Neutrophil (primary cell): ENCODE data around the gene OXSR1.
"Not testable (repeated sequence)": the region's sequence is repeated elsewhere in the genome, so short reads cannot be mapped to it uniquely, and the experiment has no call there.

Experiments used
- H3K27ac ChIP-seq: fragments of 200-600 bp; sonication (generic); 2 replicates; pipeline ENCODE4 v1.5.1; 2016; ENCODE audit warnings: mild to moderate bottlenecking, moderate library complexity
- H3K27me3 ChIP-seq: fragments of 200-600 bp; sonication (generic); 2 replicates; pipeline ENCODE4 v1.6.0; 2016; ENCODE audit warnings: mild to moderate bottlenecking
- H3K36me3 ChIP-seq: fragments of 200-600 bp; sonication (generic); 2 replicates; pipeline ENCODE4 v1.5.1; 2017
- H3K4me1 ChIP-seq, 2 experiments: fragments of 200-600 bp in 1 of 2; sonication (generic) in 1 of 2; 1 replicate in 1 of 2; 2 replicates in 1 of 2; pipeline versions ENCODE4 v1.5.1 to v1.6.1; 2013 to 2016; ENCODE audit warnings: low read depth in 1 of 2, low read length in 1 of 2, mild to moderate bottlenecking in 1 of 2, moderate library complexity in 1 of 2; ENCODE audit not compliant: control insufficient read depth in 1 of 2, insufficient read depth in 1 of 2
- H3K4me3 ChIP-seq, 2 experiments: fragments of 200-600 bp in 1 of 2; sonication (generic) in 1 of 2; 1 replicate in 1 of 2; 2 replicates in 1 of 2; pipeline ENCODE4 v1.5.1; 2013 to 2016; ENCODE audit warnings: low read depth in 1 of 2, low read length in 1 of 2, mild to moderate bottlenecking in 1 of 2, moderate library complexity in 1 of 2
- H3K9me3 ChIP-seq: fragments of 200-600 bp; sonication (generic); 2 replicates; pipeline ENCODE4 v1.5.1; 2016
- CTCF ChIP-seq: fragments of 200-600 bp; sonication (generic); IDR thresholded peaks from 2 replicates; pipeline ENCODE4 v1.5.1; 2016; ENCODE audit warnings: antibody characterized with exemption

OXSR1 gene

GRCh38 chr3:38190481-38190881 is 25.1 kb downstream of the OXSR1 start:
- Histone ChIP-seq H3K36me3 (peaks cover 10% of the 10 kb centered on the region), H3K4me3 (no peak overlapping the region), H3K27me3 (no peaks in the 10 kb centered on the region), H3K4me1 (peaks cover 33 to 34% of the 10 kb centered on the region in 2 experiments), H3K27ac (peak overlapping the region; percentile 63), H3K9me3 (no peaks in the 10 kb centered on the region)
- no peak for TF ChIP-seq CTCF

- H3K27ac ChIP-seq: peak overlapping the region; percentile 86
- H3K36me3 ChIP-seq: peaks cover 15% of the 10 kb centered on the region
- not testable (repeated sequence) for H3K27me3 ChIP-seq, H3K9me3 ChIP-seq, H3K4me3 ChIP-seq
- peaks cover 48 to 64% of the 10 kb centered on the region in 2 experiments for H3K4me1 ChIP-seq
Measured at GRCh38 chr3:38202931-38203330, 37.6 kb downstream of the OXSR1 start.

DNA sequence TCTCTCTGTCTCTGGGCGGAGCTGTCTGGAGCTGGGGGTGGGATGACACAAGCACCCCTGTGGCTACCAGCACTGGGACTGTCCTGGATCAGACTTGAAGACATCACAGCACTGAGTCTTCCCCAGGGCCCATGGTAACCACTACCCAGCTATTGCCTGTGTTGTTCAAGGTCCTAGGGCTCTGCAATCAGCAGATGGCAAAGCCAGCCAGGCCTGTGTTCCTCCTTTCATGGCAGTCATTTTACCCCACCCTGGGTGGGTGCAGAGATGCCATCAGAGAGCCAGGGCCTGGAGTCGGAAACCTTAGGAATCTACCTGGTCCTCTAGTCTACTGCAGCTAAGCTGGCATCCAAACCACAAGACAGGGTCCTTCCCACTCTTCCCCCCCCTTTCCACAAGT is 38.4 kb downstream of the OXSR1 start:
- Histone ChIP-seq H3K4me1 (peaks cover 54 to 72% of the 10 kb centered on the region in 2 experiments), H3K9me3 (no peaks in the 10 kb centered on the region), H3K4me3 (no peak overlapping the region), H3K27me3 (no peaks in the 10 kb centered on the region), H3K36me3 (peaks cover 14% of the 10 kb centered on the region), H3K27ac (peak overlapping the region; percentile 86)
- no peak for TF ChIP-seq CTCF

DNA sequence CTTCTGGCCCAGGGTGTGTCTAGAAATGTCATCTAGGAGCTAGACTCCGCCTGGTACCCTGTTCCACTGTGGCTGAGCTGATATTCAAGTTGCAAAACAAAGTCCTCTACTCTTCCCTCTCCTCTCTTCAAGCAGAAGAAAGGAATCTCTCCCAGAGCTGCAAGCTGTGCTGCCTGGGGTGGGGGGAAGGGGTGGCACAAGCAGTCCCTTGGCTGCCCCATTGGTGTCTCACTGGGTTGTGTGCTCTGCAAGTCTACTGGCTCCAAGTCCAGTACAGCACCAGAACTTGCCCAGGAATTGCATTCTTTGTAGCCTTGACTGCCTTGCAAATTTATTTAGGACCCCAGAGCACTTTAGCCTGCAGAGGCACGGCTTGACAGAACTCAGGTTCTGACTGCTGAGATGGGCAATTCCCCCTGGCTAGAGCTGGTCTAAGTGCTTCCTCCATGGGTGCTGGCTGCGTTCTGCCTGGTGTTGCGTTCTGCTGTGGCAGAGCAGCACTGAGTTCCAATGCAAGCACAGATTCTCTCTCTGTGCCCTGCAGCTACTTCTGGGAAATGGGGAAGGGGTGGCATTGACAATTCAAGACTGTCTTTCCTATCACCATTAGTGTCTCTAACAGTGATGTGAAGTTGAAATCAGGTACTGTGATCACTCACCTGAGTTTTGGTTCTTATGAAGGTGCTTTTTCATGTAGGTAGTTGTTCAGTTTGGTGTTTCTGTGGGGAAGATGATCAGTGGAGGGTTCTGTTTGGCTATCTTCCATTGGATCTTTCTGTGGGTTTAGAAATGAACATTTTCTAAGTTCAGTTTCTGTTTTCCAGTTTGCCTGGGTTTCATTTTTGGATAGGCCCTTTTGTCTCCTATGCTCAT is 39.5 kb downstream of the OXSR1 start:
- peaks cover 63 to 76% of the 10 kb centered on the region in 2 experiments for H3K4me1 ChIP-seq
- no peaks in the 10 kb centered on the region for H3K27me3 ChIP-seq
- no peaks in the 10 kb centered on the region for H3K9me3 ChIP-seq
- no peak for TF ChIP-seq CTCF
- peaks cover 2% of the 10 kb centered on the region for H3K36me3 ChIP-seq
- H3K27ac ChIP-seq: peak overlapping the region; percentile 86
- peak overlapping the region in 1 of 2 experiments; percentile 15 for H3K4me3 ChIP-seq

DNA sequence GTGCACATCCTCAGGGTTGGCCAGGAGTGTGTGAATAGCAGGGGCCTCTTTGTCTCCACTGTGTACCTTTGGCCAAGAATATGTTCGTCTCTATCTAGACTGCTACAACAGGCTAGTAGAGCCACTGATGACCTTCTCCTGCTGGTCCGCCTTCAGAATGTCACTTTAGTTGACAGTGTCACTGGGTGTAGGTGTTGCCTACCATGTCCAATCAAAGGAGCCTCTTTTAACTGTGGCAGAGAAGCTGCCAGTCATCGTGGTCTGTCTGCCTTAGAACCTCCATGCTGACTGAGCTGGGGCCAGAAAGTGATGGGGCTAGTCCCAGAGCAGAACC is 40.1 kb downstream of the OXSR1 start:
- peak overlapping the region in 1 of 2 experiments; percentile 15 for H3K4me3 ChIP-seq
- H3K27ac ChIP-seq: peak overlapping the region; percentile 86
- no peaks in the 10 kb centered on the region for H3K9me3 ChIP-seq
- H3K36me3 ChIP-seq: no peaks in the 10 kb centered on the region
- H3K27me3 ChIP-seq: no peaks in the 10 kb centered on the region
- no peak for TF ChIP-seq CTCF
- peaks cover 69 to 81% of the 10 kb centered on the region in 2 experiments for H3K4me1 ChIP-seq

DNA sequence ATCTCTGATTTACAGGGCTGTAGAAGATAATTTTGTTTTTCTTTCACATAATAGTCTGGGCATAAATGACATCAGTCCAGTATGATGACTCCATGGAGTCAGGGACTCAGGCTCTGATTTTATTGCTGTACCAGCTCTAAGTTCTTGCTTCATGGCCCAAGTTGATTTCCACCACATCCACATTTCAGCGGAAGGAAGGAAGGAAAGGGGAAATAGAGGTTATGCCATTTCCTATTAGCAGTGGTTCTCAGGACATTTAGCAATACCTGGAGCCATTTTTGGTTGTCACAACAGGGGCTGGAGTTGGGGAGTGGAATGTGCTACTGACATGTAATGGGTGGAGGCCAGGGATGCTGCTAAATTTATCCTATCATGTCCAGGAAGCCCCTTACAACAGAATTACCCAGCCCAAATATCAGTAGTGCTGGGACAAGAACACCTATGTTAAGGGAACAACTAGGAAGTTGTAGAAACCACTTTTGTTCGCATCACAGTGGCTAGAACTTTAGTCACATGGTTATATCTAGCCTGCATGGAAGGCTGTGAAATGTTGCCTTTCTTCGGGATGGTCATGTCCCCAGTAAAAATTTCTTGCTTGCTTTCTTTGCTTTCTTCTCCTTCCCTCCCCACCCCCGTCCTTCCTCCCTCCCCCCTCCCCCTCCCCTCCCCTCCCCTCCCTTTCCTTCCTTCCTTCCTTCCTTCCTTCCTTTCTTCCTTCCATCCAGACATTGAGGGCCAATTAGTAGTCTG is 42.1 kb downstream of the OXSR1 start:
- H3K27ac ChIP-seq: peak overlapping the region; percentile 86
- no peaks in the 10 kb centered on the region for H3K27me3 ChIP-seq
- peaks cover 74 to 78% of the 10 kb centered on the region in 2 experiments for H3K4me1 ChIP-seq
- peak overlapping the region in 1 of 2 experiments; percentile 24 for H3K4me3 ChIP-seq
- no peak for TF ChIP-seq CTCF
- H3K36me3 ChIP-seq: no peaks in the 10 kb centered on the region
- no peaks in the 10 kb centered on the region for H3K9me3 ChIP-seq
